B cell (primary cell): ENCODE measurements around the gene KIF25. TPM values are rescaled to one million over a fixed set of nuclear protein-coding genes. Genes with fewer than 3 reads are reported as not detected.

Experiments
- ATAC-seq: fragments of 200-7000 bp; cut with Tn5 transposase; one replicate; pipeline ENCODE4 v1.10.0; 2021; ENCODE audit warnings: low read depth, mild to moderate bottlenecking, moderate number of reproducible peaks, moderate library complexity
- CTCF ChIA-PET: fragments of 350-600 bp; sonication (Branson Sonifier 250); formaldehyde crosslinking; loops from one replicate; lab custom pipeline; 2021; ENCODE audit warnings: antibody characterized with exemption, inconsistent platforms; lab: Charles Lee
- POLR2A ChIA-PET: fragments of 350-600 bp; sonication (Branson Sonifier 250); formaldehyde crosslinking; loops from one replicate; lab custom pipeline; 2021; ENCODE audit warnings: antibody characterized with exemption; lab: Charles Lee
- DNase-seq: peaks from one replicate; pipeline ENCODE4 v3.0.0; 2013
- H2AFZ ChIP-seq: 2 replicates; pipeline ENCODE4 v1.6.1; 2012; ENCODE audit warnings: mild to moderate bottlenecking, low read depth, low read length; ENCODE audit not compliant: insufficient read depth, poor library complexity, severe bottlenecking
- H3K27ac ChIP-seq, 2 donors: 1 replicate in 1 of 2; 2 replicates in 1 of 2; pipeline ENCODE4 v1.5.1; 2012 to 2013; ENCODE audit warnings: low read length in 2 of 2, mild to moderate bottlenecking in 2 of 2, moderate library complexity in 1 of 2
- H3K27me3 ChIP-seq, 4 experiments: fragments of 200-600 bp in 1 of 4; sonication (generic) in 1 of 4; replicated peaks in 1 of 4; 1 replicate in 2 of 4; 2 replicates in 2 of 4; pipeline versions ENCODE4 v1.6.1 to v1.7.0; 2013 to 2016; ENCODE audit warnings: low read length in 3 of 4, mild to moderate bottlenecking in 2 of 4, mixed read lengths in 1 of 4, moderate library complexity in 1 of 4; ENCODE audit not compliant: insufficient read depth in 4 of 4, control insufficient read depth in 3 of 4; ENCODE audit errors: control extremely low read depth in 1 of 4
- H3K36me3 ChIP-seq, 2 experiments: replicated peaks in 1 of 2; 1 replicate in 1 of 2; 2 replicates in 1 of 2; pipeline versions ENCODE4 v1.6.1 to v1.7.1; 2013; ENCODE audit warnings: low read length in 1 of 2; ENCODE audit not compliant: insufficient read depth in 2 of 2, control insufficient read depth in 1 of 2; ENCODE audit errors: control extremely low read depth in 1 of 2, extremely low read depth in 1 of 2
- H3K4me1 ChIP-seq, 2 donors: fragments of 200-600 bp in 1 of 2; sonication (generic) in 1 of 2; 1 replicate in 1 of 2; 2 replicates in 1 of 2; pipeline versions ENCODE4 v1.5.1 to v1.6.1; 2013 to 2017; ENCODE audit warnings: low read length in 2 of 2; ENCODE audit not compliant: control insufficient read depth in 2 of 2, insufficient read depth in 2 of 2
- H3K4me2 ChIP-seq: replicated peaks from 2 replicates; pipeline ENCODE3; 2012; ENCODE audit warnings: mild to moderate bottlenecking, low read depth, low read length; ENCODE audit not compliant: poor library complexity, severe bottlenecking
- H3K4me3 ChIP-seq, 5 experiments: fragments of 200-600 bp in 1 of 5; sonication (generic) in 1 of 5; 1 replicate in 3 of 5; 2 replicates in 2 of 5; pipeline versions ENCODE4 v1.5.1 to v1.7.0; 2011 to 2016; ENCODE audit warnings: low read length in 4 of 5, mild to moderate bottlenecking in 4 of 5, low read depth in 2 of 5, control low read depth in 1 of 5, moderate library complexity in 1 of 5; ENCODE audit not compliant: insufficient read depth in 1 of 5; ENCODE audit errors: control extremely low read depth in 1 of 5, extremely low read depth in 1 of 5
- H3K79me2 ChIP-seq: fragments of 200-600 bp; sonication (generic); one replicate; pipeline ENCODE4 v1.6.0; 2016; ENCODE audit warnings: low read length; ENCODE audit not compliant: control insufficient read depth, insufficient read depth
- H3K9ac ChIP-seq: fragments of 200-600 bp; sonication (generic); 2 replicates; pipeline ENCODE4 v1.6.1; 2017; ENCODE audit warnings: mild to moderate bottlenecking, low read length, moderate library complexity
- H3K9me3 ChIP-seq, 3 donors: one replicate each; pipeline versions ENCODE4 v1.6.1 to v1.7.1; 2013; ENCODE audit warnings: low read length in 2 of 3; ENCODE audit not compliant: control insufficient read depth in 2 of 3, insufficient read depth in 1 of 3; ENCODE audit errors: control extremely low read depth in 1 of 3
- H4K20me1 ChIP-seq: 2 replicates; pipeline ENCODE4 v1.6.0; 2012; ENCODE audit warnings: mild to moderate bottlenecking, low read length; ENCODE audit not compliant: insufficient read depth, control insufficient read depth, poor library complexity, severe bottlenecking
- H3K27ac Mint-ChIP-seq: one replicate; pipeline ENCODE4 v1.8.0; 2021; ENCODE audit warnings: mixed read lengths
- H3K27me3 Mint-ChIP-seq: one replicate; pipeline ENCODE4 v1.8.0; 2021; ENCODE audit warnings: mixed read lengths
- H3K4me1 Mint-ChIP-seq: one replicate; pipeline ENCODE4 v1.8.0; 2021; ENCODE audit warnings: mixed read lengths
- H3K4me3 Mint-ChIP-seq: one replicate; pipeline ENCODE4 v1.8.0; 2021; ENCODE audit warnings: mixed read lengths
- H3K9me3 Mint-ChIP-seq: one replicate; pipeline ENCODE4 v1.8.0; 2022; ENCODE audit warnings: mixed read lengths; ENCODE audit not compliant: insufficient read depth
- CTCF ChIP-seq: fragments of 200-600 bp; IDR thresholded peaks from one replicate; pipeline ENCODE4 v1.8.0; 2022; ENCODE audit warnings: antibody characterized with exemption, mild to moderate bottlenecking
- EZH2 ChIP-seq: IDR thresholded peaks from 2 replicates; pipeline ENCODE4 v1.6.1; 2012; ENCODE audit warnings: borderline replicate concordance, low read depth, mild to moderate bottlenecking, moderate library complexity, low read length; ENCODE audit not compliant: insufficient read depth, poor library complexity, severe bottlenecking
- WGBS: methylation state at CpG from one replicate; pipeline ENCODE4 v1.1.5; 2013; ENCODE audit warnings: missing lambda C conversion rate; ENCODE audit not compliant: insufficient coverage; 5-methylcytosine and 5-hydroxymethylcytosine counted together
- intact Hi-C: fragments of 100-400 bp; cut with micrococcal nuclease; formaldehyde crosslinking; loops from one replicate; pipeline ENCODE4 v1.10.0; 2022
- polyA plus RNA-seq: library from polyadenylated mRNA; depleted of rRNA; stranded (reverse); fragments of >200 nt; gene quantifications from 2 replicates; pipeline ENCODE4 v1.2.3, GENCODE V29; 2012
- total RNA-seq, 2 donors: library from RNA; stranded (reverse); fragments of 120-200 nt in 1 of 2; gene quantifications; 1 replicate in 1 of 2; 2 replicates in 1 of 2; pipeline versions ENCODE4 v1.2.3 to v1.2.4, GENCODE V29; 2013 to 2022

The KIF25 gene
- total and polyA plus RNA-seq, 2 donors (not counting 1 experiment from before 2014, with no cell fraction given): not detected

- no peak overlapping the region for H3K4me3 Mint-ChIP-seq
- H4K20me1 ChIP-seq: no peaks in the 10 kb centered on the region
- H3K4me1 Mint-ChIP-seq: no peaks in the 10 kb centered on the region
- no peak for ATAC-seq
- no peak overlapping the region for H3K9ac ChIP-seq
- 97% methylated on average over 16 of the region's 18 CpGs for WGBS
- no peak overlapping the region for H3K27ac ChIP-seq
- H3K9me3 Mint-ChIP-seq: peaks cover 6% of the 10 kb centered on the region
- H3K27ac Mint-ChIP-seq: no peak overlapping the region
- peaks cover 2 to 32% (median 12%) of the 10 kb centered on the region in 3 donors for H3K9me3 ChIP-seq
- POLR2A ChIA-PET: no interaction called here
- H3K4me2 ChIP-seq: no peak overlapping the region
- H3K4me3 ChIP-seq: no peak overlapping the region
- H3K27me3 Mint-ChIP-seq: peaks cover 30% of the 10 kb centered on the region
- CTCF ChIA-PET: no interaction called here
- H3K79me2 ChIP-seq: no peaks in the 10 kb centered on the region
- intact Hi-C loops: no loop called here
- H3K4me1 ChIP-seq: no peaks in the 10 kb centered on the region
- TF ChIP-seq CTCF (no peak), EZH2 (no peak)
- no peak overlapping the region for H2AFZ ChIP-seq
- DNase-seq: no peak
- no peaks in the 10 kb centered on the region for H3K36me3 ChIP-seq
- H3K27me3 ChIP-seq: peaks cover 0 to 6% (median 2%) of the 10 kb centered on the region in 4 experiments
These were observed 37.1 kb downstream of the KIF25 start for GRCh38 chr6:168034537-168034936.

GRCh38 chr6:168035098-168035660 is 37.7 kb downstream of the KIF25 start:
- TF ChIP-seq EZH2: no peak
- TF ChIP-seq CTCF: no peak
- Histone ChIP-seq H3K36me3 (no peaks in the 10 kb centered on the region), H3K9me3 (peaks cover 2 to 38% (median 17%) of the 10 kb centered on the region in 3 donors), H3K4me1 (no peaks in the 10 kb centered on the region), H3K4me2 (no peak overlapping the region), H4K20me1 (no peaks in the 10 kb centered on the region), H3K79me2 (no peaks in the 10 kb centered on the region), H3K27me3 (peaks cover 0 to 6% (median 2%) of the 10 kb centered on the region in 4 experiments), H3K9ac (no peak overlapping the region), H2AFZ (no peak overlapping the region), H3K4me3 (no peak overlapping the region), H3K27ac (no peak overlapping the region)
- Mint-ChIP-seq H3K4me1 (no peaks in the 10 kb centered on the region), H3K4me3 (no peak overlapping the region), H3K27me3 (peaks cover 30% of the 10 kb centered on the region), H3K27ac (no peak overlapping the region), H3K9me3 (peaks cover 6% of the 10 kb centered on the region)
- ChIA-PET POLR2A (no interaction called here), CTCF (no interaction called here)
- WGBS: 53% methylated on average over 35 of the region's 45 CpGs
- DNase-seq: no peak
- ATAC-seq: no peak
- intact Hi-C loops: no loop called here
